PC-3 (cell line): ENCODE results near the gene PSMD5.

Experiments used
- CTCF ChIP-seq: fragments of 300-600 bp; sonication (generic); conservative IDR thresholded peaks from 2 replicates; pipeline ENCODE4 v1.5.1; 2017; ENCODE audit warnings: antibody characterized with exemption, low read depth, mild to moderate bottlenecking, low read length
- EZH2 ChIP-seq: fragments of 300-600 bp; sonication (generic); IDR thresholded peaks from one replicate; pipeline ENCODE4 v1.6.1; 2017; ENCODE audit warnings: antibody characterized with exemption, mild to moderate bottlenecking, low read length; ENCODE audit not compliant: unreplicated experiment
- EZH2phosphoT487 ChIP-seq: fragments of 300-600 bp; sonication (generic); IDR thresholded peaks from 2 replicates; pipeline ENCODE4 v1.6.1; 2018; ENCODE audit warnings: mild to moderate bottlenecking, antibody characterized with exemption, low read length, borderline replicate concordance

- TF ChIP-seq CTCF = no peak
- TF ChIP-seq EZH2 = no peak
- TF ChIP-seq EZH2phosphoT487 = no peak
Observed at GRCh38 chr9:120833325-120833724, 9.4 kb downstream of the PSMD5 start.
